NT2/D1 (cell line): ENCODE results near the gene METTL16.

Experiments used
- DNase-seq: peaks from one replicate; pipeline ENCODE4 v3.0.0-alpha.2; 2011; ENCODE audit warnings: low read depth, low spot score
- H3K27me3 ChIP-seq: 2 replicates; pipeline ENCODE4 v1.6.0; 2011; ENCODE audit warnings: mild to moderate bottlenecking; ENCODE audit not compliant: insufficient read length, insufficient read depth
- H3K36me3 ChIP-seq: 2 replicates; pipeline ENCODE4 v1.6.1; 2011; ENCODE audit warnings: mild to moderate bottlenecking, low read length, mixed read lengths; ENCODE audit not compliant: insufficient read depth, insufficient read length
- H3K4me1 ChIP-seq: 2 replicates; pipeline ENCODE4 v1.5.1; 2011; ENCODE audit not compliant: insufficient read depth, insufficient read length
- H3K4me3 ChIP-seq: 2 replicates; pipeline ENCODE4 v1.5.1; 2011; ENCODE audit warnings: low read depth; ENCODE audit not compliant: insufficient read length
- H3K9ac ChIP-seq: 2 replicates; pipeline ENCODE4 v1.6.0; 2011; ENCODE audit warnings: low read depth; ENCODE audit not compliant: insufficient read length
- H3K9me3 ChIP-seq: 2 replicates; pipeline ENCODE4 v1.5.1; 2011; ENCODE audit warnings: mild to moderate bottlenecking, low read length; ENCODE audit not compliant: insufficient read depth
- SUZ12 ChIP-seq: IDR thresholded peaks from 2 replicates; pipeline ENCODE4 v1.6.1; 2011; ENCODE audit not compliant: insufficient read length, insufficient read depth; ENCODE audit errors: extremely low read depth
- YY1 ChIP-seq: IDR thresholded peaks from 2 replicates; pipeline ENCODE4 v1.6.1; 2011; ENCODE audit not compliant: insufficient read length, insufficient read depth
- ZNF274 ChIP-seq: IDR thresholded peaks from 2 replicates; pipeline ENCODE4 v1.6.1; 2011; ENCODE audit warnings: mild to moderate bottlenecking, low read depth, low read length

METTL16 gene

GRCh38 chr17:2374549-2375285 is 137.0 kb downstream of the METTL16 start:
- TF ChIP-seq YY1 (no peak), SUZ12 (no peak), ZNF274 (no peak)
- no peak overlapping the region for H3K4me3 ChIP-seq
- peaks cover 62% of the 10 kb centered on the region for H3K36me3 ChIP-seq
- no peak for DNase-seq
- no peaks in the 10 kb centered on the region for H3K9me3 ChIP-seq
- no peak overlapping the region for H3K9ac ChIP-seq
- no peaks in the 10 kb centered on the region for H3K27me3 ChIP-seq
- peaks cover 8% of the 10 kb centered on the region for H3K4me1 ChIP-seq

- TF ChIP-seq ZNF274, result no peak
- TF ChIP-seq SUZ12, result no peak
- no peak for TF ChIP-seq YY1
- Histone ChIP-seq H3K4me3 (no peak overlapping the region), H3K4me1 (peaks cover 10% of the 10 kb centered on the region), H3K36me3 (peaks cover 50% of the 10 kb centered on the region), H3K9ac (no peak overlapping the region), H3K27me3 (no peaks in the 10 kb centered on the region), H3K9me3 (no peaks in the 10 kb centered on the region)
- no peak for DNase-seq
These were observed 138.5 kb downstream of the METTL16 start for GRCh38 chr17:2373179-2373578.

GRCh38 chr17:2372681-2373080 is 139.0 kb downstream of the METTL16 start:
- peaks cover 10% of the 10 kb centered on the region for H3K4me1 ChIP-seq
- no peak overlapping the region for H3K4me3 ChIP-seq
- no peak overlapping the region for H3K9ac ChIP-seq
- no peaks in the 10 kb centered on the region for H3K9me3 ChIP-seq
- TF ChIP-seq YY1 (no peak), SUZ12 (no peak), ZNF274 (no peak)
- DNase-seq, result no peak
- H3K36me3 ChIP-seq, result peaks cover 46% of the 10 kb centered on the region
- H3K27me3 ChIP-seq, result no peaks in the 10 kb centered on the region

DNA sequence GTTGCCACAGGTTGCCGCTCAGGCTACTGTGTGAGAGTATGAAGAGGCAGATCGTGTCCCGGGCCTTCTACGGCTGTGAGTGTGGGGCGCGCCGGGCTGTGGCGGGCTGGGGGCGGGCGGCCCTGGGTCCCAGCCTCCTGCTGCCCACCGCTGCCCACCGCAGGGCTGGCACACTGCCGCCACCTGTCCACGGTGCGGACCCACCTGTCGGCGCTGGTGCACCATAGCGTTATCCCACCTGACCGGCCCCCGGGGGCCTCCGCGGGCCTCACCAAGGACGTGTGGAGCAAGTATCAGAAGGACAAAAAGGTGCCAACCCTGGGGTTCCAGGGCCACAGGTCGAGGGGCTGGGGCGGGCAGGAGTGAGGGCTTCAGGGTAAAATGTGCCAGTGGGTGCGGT is 139.5 kb downstream of the METTL16 start:
- Histone ChIP-seq H3K27me3 (no peaks in the 10 kb centered on the region), H3K4me1 (peaks cover 8% of the 10 kb centered on the region), H3K9ac (no peak overlapping the region), H3K4me3 (no peak overlapping the region), H3K9me3 (no peaks in the 10 kb centered on the region), H3K36me3 (peaks cover 43% of the 10 kb centered on the region)
- TF ChIP-seq YY1 (no peak), ZNF274 (no peak), SUZ12 (no peak)
- no peak for DNase-seq

DNA sequence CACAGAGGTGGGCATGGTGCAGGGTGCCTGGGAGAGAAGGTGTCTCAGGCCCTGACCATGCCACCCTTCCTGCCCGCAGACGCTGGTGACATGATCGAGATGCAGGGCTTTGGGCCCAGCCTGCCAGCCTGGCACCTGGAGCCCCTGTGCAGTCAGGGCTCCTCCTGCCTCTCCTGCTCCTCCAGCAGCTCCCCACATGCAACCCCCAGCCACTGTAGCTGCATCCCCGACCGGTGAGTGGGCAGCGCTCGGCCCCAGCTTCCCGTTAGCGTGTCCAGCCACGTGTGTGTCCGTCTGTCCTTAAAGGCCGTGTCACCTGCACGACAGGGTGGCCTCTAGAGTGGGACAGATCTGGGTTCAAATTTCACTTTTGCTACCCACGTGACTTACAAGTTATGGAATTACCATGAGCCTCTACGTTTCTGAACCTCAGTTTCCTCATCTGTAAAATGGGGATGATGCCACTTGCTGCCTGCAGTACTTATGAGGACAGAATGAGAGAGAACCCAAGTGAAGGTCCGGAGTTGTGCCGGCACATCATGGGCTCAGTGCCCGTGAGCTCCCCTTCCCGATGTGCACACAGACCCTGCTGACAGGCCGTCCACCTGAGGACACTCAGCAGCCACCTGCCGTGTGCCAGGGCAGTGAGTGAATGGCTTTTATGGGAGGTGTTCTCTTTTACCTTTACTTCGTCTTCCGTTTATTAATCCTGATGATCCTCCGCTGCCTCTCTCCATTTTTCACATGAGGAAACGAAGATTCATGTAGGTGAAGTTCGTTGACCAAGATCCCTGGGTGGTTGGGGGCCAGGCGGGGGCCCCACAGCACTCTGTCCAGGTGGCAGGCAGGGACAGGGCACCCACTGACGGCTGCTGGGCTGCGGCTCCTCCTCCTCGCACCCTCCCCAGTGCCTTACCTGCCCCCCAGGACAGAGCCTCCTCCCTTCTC is 140.2 kb downstream of the METTL16 start:
- TF ChIP-seq ZNF274, result no peak
- no peak for TF ChIP-seq SUZ12
- TF ChIP-seq YY1, result no peak
- no peak overlapping the region for H3K9ac ChIP-seq

DNA sequence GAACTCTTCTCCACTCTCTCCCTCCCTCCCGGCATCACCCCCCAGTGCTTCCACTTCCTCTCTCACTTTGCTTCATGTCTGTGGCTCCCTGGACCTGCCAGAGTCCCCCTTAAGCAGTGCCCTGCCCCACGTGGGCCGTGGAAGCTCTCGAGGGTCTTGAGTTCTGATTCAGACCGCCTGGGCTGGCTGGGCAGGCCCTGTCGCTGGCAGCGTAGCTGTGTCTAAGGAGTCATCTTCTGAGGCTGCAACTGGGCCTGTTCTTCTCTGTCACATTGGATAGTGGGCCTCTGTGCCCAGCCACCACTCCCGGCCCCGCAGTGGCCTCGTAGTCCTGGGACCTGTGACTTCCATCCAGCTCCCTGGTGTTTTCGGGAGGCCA is 141.5 kb downstream of the METTL16 start:
- H3K9me3 ChIP-seq, result no peaks in the 10 kb centered on the region
- H3K9ac ChIP-seq, result no peak overlapping the region
- peaks cover 41% of the 10 kb centered on the region for H3K36me3 ChIP-seq
- no peak overlapping the region for H3K4me3 ChIP-seq
- H3K27me3 ChIP-seq, result no peaks in the 10 kb centered on the region
- TF ChIP-seq SUZ12, result no peak
- no peak for TF ChIP-seq YY1
- no peak for TF ChIP-seq ZNF274
- peaks cover 9% of the 10 kb centered on the region for H3K4me1 ChIP-seq
- no peak for DNase-seq

More for the DNA sequence above, 140.2 kb downstream of the METTL16 start:
- Histone ChIP-seq H3K9me3 (no peaks in the 10 kb centered on the region), H3K36me3 (peaks cover 39% of the 10 kb centered on the region), H3K27me3 (no peaks in the 10 kb centered on the region), H3K4me1 (peaks cover 11% of the 10 kb centered on the region), H3K4me3 (no peak overlapping the region)
- no peak for DNase-seq

DNA sequence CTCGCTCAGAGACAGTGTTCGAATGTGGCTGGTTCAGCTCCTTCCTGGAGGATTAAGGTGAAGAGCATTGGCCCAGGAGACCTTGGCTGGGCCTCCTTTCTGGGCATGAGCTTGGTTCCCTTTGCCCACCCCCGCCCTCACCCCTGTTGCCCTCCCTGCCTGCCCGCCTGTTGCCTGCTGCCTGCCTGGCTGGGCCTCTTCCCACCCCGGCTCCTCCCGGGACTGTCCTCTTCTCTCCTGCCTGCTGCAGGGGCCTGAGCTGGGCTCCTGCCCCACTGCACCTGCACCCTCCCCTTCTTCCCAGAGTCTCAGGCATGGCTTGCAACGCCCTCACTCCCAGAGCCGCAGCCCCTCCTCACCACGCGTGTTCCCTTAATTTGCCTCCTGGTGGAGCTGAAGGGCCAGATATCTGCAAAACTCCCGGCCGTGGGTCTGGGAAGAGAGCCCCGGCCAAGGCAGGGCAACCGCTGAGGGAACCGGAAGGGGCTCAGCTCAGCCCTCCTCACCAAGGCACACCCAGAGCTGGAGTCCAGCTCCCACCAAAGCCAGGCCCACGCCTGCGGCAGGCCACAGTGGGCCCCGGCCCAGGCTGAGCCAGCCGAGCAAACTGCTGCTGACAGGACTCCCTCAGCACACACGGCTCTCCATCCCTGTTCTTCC is 142.0 kb downstream of the METTL16 start:
- H3K4me1 ChIP-seq, result peaks cover 9% of the 10 kb centered on the region
- no peak overlapping the region for H3K9ac ChIP-seq
- H3K9me3 ChIP-seq, result no peaks in the 10 kb centered on the region
- no peak overlapping the region for H3K4me3 ChIP-seq
- TF ChIP-seq YY1, result no peak
- no peak for TF ChIP-seq SUZ12
- TF ChIP-seq ZNF274, result no peak
- DNase-seq, result no peak
- H3K36me3 ChIP-seq, result peaks cover 46% of the 10 kb centered on the region
- no peaks in the 10 kb centered on the region for H3K27me3 ChIP-seq
